Measurements from ENCODE around the gene NPHP4. TPM values are rescaled to one million over a fixed set of nuclear protein-coding genes. Genes with fewer than 3 reads are reported as not detected.

The NPHP4 gene
- total and polyA plus RNA-seq, 9 of the 15 experiments (the other 6 are each of a cell fraction or from before 2014, with no cell fraction given) = 0.52 to 26.2 (median 6.7) TPM

DNA sequence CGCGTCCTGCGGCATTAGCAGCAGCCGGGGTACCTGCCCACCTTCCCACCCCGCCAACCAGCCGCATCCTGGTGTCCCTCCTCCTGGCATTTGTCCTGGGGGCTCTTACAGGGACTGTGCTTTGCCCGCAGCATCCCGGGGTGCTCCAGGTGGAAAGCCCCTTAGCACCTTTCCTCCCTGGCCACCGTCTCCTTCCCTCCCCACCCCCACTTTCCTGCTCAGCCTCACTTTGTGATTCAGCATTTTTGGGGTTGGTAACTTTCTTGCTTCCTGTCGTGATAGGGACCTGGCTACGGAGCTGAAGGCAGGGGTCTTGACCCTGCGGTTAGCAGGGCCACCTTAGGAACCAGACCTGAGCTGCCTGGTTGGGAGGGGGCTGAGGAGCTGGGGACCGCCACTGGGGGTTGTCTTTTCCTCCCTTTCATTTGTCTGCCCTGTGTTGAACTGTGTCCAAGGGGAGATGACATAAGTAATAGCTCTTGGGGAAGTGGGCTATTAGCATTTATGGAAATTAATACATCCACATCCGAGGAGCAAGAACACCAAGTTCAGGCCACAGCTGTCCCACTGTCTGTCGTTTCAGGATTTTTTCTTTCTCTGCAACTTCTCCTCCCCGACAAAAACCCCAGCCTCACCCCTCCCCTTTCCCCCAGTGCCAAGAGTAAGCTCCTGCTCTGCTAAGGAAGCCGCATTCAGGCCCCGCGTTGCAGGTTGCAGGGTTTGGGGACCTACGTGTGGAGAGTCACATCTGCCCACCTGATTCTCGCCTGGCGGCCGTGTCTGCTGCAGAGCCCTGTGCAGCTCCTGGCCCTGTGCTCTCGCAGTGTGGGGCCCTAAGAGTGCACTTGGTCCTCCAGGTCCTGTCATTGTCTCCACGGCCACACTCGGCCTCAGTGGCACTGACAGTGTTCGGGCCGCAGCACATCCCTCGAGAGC is 1.6 kb upstream of the NPHP4 start:
- DNase-seq (ENCODE audit: extremely low read depth in 1 of 4, low spot score in 3 of 4) (peak; percentile 77 to 90 (median 82)), ATAC-seq (peak; percentile 17), FAIRE-seq (peak; percentile 94)
- Histone ChIP-seq H3K4me3 (peak overlapping the region; percentile 83), H3K9me1 (ENCODE audit: control insufficient read depth, insufficient read depth, low read length) (peaks cover 12% of the 10 kb centered on the region), H3K4me2 (ENCODE audit: insufficient read depth, low read length) (peak overlapping the region; percentile 91), H3K36me3 (ENCODE audit: control insufficient read depth, insufficient read depth, low read length) (peaks cover 19% of the 10 kb centered on the region; the same call in 2 of the 3 replicates), H3K27ac (ENCODE audit: extremely low read depth, low read depth, low read length) (peak overlapping the region; percentile 65), H3K9me3 (replicated peaks; ENCODE audit: control insufficient read depth, insufficient read depth, low read depth, low read length) (no peaks in the 10 kb centered on the region), H2AFZ (ENCODE audit: low read depth, low read length) (peak overlapping the region; percentile 77), H4K20me1 (replicated peaks; ENCODE audit: control insufficient read depth, insufficient read depth, low read length) (peaks cover 3% of the 10 kb centered on the region), H3K4me1 (replicated peaks in 1 of 2; ENCODE audit: control insufficient read depth in 2 of 2, insufficient read depth in 2 of 2, low read length in 2 of 2) (peaks cover 18 to 58% of the 10 kb centered on the region in 2 experiments; a peak in 4 of 5 replicates), H3K79me2 (ENCODE audit: control insufficient read depth, insufficient read depth, low read length) (peaks cover 41% of the 10 kb centered on the region), H3K27me3 (ENCODE audit: control insufficient read depth in 2 of 2, insufficient read depth in 2 of 2, low read length in 2 of 2) (no peaks in the 10 kb centered on the region), H3K9ac (ENCODE audit: insufficient read depth in 1 of 2, low read depth in 2 of 2, low read length in 2 of 2) (peak overlapping the region; percentile 64 to 91)
- in situ Hi-C loops (cut with MboI) (no loop called here), intact Hi-C loops (cut with micrococcal nuclease) (loop anchor here (2.0 to 5.0 kb wide), 2 partner anchors 77 to 211 kb away; no protein-coding TSS in a partner anchor)
- BruUV-seq (replicated peaks) = TSS peak; percentile 36
- ChIA-PET POLR2A (interaction anchor here (0.5 to 1.4 kb wide), 7 partner anchors 8 to 128 kb away, joined by 3 to 7 read pairs (median 4); no protein-coding TSS in a partner anchor), CTCF (ENCODE audit: low intra/inter-chr PET ratio) (no interaction called here)
- WGBS (ENCODE audit: insufficient coverage, low coverage, missing lambda C conversion rate) = 20% methylated on average over 28 of the region's 29 CpGs
- TF ChIP-seq NFIC (IDR thresholded peaks at IDR 0.05) = peak; percentile 25; the same call in 1 of the 2 replicates
- 0 out of 2 replicates have a peak, but pooled peaks have one; percentile 32 for TF ChIP-seq RB1 (IDR thresholded peaks at IDR 0.05; ENCODE audit: low read depth)
- TF ChIP-seq, protein P1, sequence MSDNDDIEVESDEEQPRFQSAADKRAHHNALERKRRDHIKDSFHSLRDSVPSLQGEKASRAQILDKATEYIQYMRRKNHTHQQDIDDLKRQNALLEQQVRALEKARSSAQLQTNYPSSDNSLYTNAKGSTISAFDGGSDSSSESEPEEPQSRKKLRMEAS (CRISPR knock-in tag; IDR thresholded peaks at IDR 0.05) = peak; percentile 13; the same call in 1 of the 2 replicates
- TF ChIP-seq, protein P2, sequence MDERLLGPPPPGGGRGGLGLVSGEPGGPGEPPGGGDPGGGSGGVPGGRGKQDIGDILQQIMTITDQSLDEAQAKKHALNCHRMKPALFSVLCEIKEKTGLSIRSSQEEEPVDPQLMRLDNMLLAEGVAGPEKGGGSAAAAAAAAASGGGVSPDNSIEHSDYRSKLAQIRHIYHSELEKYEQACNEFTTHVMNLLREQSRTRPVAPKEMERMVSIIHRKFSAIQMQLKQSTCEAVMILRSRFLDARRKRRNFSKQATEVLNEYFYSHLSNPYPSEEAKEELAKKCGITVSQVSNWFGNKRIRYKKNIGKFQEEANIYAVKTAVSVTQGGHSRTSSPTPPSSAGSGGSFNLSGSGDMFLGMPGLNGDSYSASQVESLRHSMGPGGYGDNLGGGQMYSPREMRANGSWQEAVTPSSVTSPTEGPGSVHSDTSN (CRISPR knock-in tag; IDR thresholded peaks at IDR 0.05; ENCODE audit: low read depth) = no peak
- TF ChIP-seq, protein P2 (tag; conservative IDR thresholded peaks at IDR 0.05; ENCODE audit: low read depth) = peak; percentile 58; the same call in 1 of the 2 replicates
- peak; percentile 83 for TF ChIP-seq MAFF (IDR thresholded peaks at IDR 0.05; ENCODE audit: low read length)
- TF ChIP-seq ZBTB7A (IDR thresholded peaks at IDR 0.05; ENCODE audit: borderline replicate concordance, control insufficient read depth, low read depth, low read length) = peak; percentile 94; the same call in 1 of the 2 replicates
- peak; percentile 90 for TF ChIP-seq MAFG (tag; conservative IDR thresholded peaks at IDR 0.05)
- TF ChIP-seq, protein P3, sequence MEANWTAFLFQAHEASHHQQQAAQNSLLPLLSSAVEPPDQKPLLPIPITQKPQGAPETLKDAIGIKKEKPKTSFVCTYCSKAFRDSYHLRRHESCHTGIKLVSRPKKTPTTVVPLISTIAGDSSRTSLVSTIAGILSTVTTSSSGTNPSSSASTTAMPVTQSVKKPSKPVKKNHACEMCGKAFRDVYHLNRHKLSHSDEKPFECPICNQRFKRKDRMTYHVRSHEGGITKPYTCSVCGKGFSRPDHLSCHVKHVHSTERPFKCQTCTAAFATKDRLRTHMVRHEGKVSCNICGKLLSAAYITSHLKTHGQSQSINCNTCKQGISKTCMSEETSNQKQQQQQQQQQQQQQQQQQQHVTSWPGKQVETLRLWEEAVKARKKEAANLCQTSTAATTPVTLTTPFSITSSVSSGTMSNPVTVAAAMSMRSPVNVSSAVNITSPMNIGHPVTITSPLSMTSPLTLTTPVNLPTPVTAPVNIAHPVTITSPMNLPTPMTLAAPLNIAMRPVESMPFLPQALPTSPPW (CRISPR knock-in tag; IDR thresholded peaks at IDR 0.05) = peak; percentile 50
- peak; percentile 30 for TF ChIP-seq MEIS2 (IDR thresholded peaks at IDR 0.05; ENCODE audit: partially characterized antibody)
- TF ChIP-seq ZNF780A (CRISPR knock-in tag; IDR thresholded peaks at IDR 0.05) = no peak
- no peak for TF ChIP-seq MBD2 (IDR thresholded peaks at IDR 0.05; ENCODE audit: borderline replicate concordance, low read depth)
- TF ChIP-seq ELF2 (CRISPR knock-in tag; IDR thresholded peaks at IDR 0.05) = no peak
- TF ChIP-seq EP300 (IDR thresholded peaks at IDR 0.05; ENCODE audit: low read length) = peak; percentile 71
- no peak for TF ChIP-seq FOXA3 (CRISPR knock-in tag; conservative IDR thresholded peaks at IDR 0.05 in 1 of 2, IDR thresholded peaks at IDR 0.05 in 1 of 2)
